Measurements from ENCODE around the gene CATSPERD. TPM values are rescaled to one million over a fixed set of nuclear protein-coding genes. Genes with fewer than 3 reads are reported as not detected.
A peak's percentile ranks its signal among the peaks of the same experiment; 100 is the strongest.

CATSPERD gene
- total RNA-seq, 1 donor from 2014 or later = not detected

DNA sequence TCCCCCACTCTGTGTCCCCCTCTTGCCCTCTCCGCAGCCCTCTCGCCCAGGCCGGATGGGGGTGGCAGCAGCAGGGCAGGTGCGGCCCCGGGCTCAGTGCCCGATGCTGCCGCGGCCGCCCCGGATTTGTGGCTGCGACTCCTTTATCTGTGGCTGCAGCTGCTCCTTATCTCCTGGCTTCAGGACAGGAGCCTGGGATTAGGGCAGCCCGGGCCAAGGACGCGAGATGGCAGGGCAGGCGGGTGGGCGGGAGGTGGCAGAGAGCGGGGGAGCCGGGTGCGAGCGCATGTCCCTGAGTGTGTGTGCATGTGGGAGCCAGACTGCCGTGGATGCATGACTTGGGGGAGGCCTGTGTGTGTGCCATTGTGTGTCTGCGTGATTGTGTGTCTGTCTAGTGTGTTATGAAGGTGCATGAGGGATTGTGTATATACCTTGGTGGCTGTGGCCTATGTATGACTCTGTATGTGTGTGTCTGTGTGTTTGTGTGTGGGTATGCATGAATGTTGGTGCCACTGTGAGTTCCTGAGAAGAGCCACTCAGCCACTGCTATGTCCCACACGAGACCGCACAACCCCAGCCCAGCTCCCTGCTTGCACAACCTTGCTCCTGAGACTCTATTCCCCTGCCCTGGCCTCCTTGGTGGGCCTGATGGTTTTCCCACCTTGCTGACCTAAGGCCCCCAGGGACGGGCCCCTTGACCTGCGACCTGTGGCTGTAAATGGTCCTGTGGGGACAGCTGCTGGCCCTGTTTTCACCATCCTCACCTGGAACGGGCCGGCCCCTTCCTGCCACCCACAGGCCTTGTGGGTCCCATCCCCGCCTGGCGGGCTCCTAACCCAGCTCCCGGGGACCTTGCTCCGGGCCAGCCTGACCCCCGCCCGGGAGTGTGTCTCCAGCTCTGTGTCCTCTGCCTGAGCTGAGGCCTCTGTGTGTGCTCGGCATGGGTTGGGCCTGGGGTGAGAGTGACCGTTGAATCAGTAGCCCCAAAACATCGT is 79.1 kb downstream of the CATSPERD start:
- intact Hi-C loops (cut with micrococcal nuclease) = no loop called here
- ATAC-seq (peak; percentile 70), DNase-seq (peak; percentile 71)

DNA sequence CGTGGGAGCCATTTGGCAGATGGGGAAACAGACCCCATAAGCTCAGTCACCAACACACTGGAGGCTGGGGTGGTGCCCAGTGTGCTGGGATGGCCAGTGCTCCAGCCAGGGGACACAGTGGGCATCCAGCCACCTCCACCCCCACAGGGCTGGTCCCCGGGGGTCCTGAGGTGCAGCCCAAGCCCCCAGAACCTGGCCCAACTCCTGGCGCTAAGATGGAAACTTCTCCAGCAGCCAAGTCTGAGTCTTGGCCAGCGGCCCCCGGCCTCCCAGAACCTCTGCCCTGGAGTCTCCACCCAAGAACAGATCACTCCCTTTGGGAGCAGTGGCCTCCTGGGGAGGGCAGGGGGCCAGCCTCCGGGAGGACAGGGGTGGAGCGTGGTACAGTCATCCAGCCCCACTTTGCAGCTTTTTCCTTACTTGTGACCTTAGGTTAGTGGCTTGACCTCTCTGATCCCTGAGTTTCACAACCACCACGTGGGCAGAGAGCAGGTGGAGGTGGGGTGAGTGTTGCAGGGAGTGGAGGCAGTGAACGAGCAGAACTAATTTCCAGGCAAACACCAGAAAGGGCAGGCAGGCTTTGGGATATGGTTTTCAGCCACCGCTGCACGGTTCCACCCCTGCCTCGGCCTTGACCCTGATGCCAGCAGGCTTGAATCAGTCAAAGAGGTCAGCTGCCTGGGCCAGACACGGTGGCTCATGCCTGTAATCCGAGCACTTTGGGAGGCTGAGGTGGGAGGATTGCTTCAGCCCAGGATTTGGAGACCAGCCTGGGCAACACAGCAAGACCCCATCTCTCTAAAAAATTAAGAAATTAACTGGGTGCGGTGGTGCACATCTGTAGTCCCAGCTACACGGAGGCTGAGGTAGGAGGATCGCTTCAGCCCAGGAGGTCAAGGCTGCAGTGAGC is 80.2 kb downstream of the CATSPERD start:
- ATAC-seq (no peak), DNase-seq (no peak)
- intact Hi-C loops (cut with micrococcal nuclease) = no loop called here

DNA sequence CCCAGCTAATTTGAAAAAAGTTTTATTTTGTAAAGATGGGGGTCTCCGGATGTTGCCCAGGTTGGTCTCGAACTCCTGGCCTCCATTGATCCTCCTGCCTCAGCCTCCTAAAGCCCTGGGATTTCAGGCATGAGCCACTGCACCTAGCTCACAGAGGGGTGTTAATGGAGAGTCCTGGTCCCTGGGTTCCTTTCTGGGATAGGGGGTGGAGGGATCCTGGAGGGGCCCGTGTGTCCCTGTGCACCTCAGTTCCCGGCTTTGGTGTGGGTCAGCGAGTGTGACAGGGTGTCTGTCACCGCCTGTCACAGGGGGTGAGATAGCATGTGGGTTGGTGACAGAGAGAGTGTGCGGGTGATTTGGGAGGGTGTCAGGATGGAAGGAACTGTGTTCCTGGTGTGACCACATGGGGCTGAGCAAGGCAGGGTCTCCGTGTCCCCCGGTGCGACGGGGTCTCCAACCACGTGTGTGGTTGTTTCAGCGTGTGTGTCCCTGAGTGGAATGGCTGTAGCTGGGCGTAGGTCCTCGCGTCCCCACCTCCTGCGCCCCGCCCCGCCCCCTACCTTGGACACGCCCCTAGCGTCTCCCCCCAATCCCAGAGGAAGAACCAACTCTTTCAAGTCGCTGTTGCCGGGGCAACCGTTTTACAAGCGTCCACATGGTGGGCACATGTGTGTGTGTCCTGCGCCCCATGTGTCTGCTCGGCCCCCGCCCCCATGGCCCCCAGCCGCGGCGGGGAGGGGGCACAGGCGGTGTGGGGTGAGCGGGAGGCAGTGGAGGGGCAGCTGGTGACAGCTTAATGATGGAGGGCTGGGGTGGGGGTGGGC is 81.6 kb downstream of the CATSPERD start:
- intact Hi-C loops (cut with micrococcal nuclease) = no loop called here
- ATAC-seq (no peak), DNase-seq (no peak)

DNA sequence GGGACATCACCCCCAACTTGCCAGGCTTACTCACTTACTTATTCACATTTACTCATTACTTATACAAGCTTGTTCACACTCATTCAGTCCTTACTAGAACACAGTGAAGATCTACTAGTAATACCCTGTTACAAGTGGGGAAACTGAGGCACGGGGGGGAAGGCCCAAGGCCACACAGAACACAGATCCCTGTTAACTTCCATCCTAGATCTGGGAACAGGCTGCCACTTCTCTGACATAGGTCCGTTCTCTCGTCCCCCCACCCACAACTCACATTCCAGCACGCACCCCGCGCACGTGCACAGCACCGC is 83.0 kb downstream of the CATSPERD start:
- DNase-seq (no peak), ATAC-seq (no peak)
- intact Hi-C loops (cut with micrococcal nuclease) = no loop called here

DNA sequence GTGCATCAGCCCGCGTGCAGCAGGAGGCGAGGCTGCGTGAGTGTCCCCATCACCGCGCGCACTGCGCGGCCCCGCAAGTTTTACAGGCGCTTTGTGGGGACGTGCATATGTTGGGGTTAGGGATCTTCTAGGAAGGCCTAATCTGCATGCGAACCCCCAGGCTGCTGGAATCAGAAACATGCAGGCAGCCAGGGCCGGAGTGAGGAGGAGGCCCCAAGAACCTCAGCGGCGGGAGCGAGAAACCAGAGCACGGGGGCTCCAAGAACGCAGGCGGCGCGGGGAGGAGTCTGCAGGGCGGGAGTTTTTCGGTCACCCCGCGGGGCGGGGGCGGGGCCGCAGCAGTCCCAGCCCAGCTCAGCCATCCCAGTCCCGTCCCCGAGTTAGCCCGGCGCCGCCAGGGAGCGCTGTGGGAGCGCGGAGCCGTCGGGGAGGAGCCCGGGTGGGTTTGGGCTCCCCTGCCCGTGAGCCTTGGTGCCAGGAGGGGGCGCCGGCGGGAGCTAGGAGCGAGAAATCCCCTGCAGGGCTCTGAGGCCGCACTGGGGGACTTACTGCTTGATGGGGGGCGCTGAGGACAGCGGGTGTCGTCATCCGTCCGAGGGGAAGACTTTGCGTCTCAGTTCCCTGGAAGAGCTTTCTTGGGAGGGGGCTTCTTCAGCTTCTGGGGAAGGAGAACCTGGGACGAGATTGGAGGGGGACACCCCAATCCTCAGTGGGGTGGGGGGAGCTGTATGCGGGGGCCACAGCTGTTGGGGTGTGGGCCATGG is 83.5 kb downstream of the CATSPERD start:
- DNase-seq = peak; percentile 91
- peak; percentile 86 for ATAC-seq
- intact Hi-C loops (cut with micrococcal nuclease) = no loop called here

DNA sequence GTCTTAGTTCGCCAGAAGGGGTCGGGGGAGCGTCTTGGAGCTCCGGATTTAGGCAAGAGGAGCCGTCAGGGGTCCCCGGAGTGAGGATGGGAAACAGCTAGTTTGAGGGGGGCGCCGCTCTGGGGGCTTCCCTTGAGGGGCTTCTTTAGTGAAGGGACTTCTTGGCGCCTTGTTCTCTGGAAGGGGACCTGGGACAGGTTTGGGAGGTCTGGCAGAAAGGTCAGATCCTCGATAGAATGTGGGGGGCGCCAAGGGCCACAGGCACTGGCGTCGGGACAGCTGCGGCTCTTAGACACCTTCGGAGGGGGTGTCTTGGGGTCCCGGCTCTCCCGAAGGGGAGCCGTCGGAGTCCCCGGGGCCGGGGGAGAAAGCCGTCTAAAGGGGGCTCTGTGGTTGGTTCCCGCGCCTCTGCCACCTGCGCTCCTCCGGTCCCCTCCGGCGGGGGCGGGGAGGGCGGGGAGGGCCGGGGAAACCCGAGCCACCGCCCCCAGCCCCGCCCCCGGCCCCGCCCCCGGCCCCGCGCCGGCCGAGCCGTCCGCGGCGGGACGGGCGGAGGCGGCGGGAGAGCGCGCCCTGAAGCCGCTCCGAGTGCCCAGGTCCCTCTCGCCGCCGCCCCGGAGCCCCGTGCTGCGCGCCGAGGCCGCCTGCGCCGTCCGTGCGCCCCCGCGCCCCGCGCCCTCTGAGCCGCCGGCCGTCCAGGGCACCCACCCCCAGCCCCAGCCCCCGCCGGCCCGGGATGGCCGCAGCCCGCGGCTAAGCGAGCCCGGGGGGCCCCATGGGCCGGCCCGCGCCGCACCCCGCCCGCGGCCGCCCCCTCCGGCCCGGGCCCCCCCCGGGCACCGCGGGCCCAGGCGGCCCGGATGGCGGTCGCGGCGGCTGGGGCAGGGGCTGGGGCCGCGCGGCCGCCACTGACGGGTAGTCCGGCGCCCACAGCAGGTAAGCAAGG is 84.4 kb downstream of the CATSPERD start, which contains the start of gene NRTN:
TSS of gene NRTN (plus strand) at position 552 of the 946 bp plus-strand sequence. CDS start 19,099 bp downstream, outside the sequence.
- intact Hi-C loops (cut with micrococcal nuclease) = no loop called here
- DNase-seq = no peak
- ATAC-seq = peak; percentile 67

DNA sequence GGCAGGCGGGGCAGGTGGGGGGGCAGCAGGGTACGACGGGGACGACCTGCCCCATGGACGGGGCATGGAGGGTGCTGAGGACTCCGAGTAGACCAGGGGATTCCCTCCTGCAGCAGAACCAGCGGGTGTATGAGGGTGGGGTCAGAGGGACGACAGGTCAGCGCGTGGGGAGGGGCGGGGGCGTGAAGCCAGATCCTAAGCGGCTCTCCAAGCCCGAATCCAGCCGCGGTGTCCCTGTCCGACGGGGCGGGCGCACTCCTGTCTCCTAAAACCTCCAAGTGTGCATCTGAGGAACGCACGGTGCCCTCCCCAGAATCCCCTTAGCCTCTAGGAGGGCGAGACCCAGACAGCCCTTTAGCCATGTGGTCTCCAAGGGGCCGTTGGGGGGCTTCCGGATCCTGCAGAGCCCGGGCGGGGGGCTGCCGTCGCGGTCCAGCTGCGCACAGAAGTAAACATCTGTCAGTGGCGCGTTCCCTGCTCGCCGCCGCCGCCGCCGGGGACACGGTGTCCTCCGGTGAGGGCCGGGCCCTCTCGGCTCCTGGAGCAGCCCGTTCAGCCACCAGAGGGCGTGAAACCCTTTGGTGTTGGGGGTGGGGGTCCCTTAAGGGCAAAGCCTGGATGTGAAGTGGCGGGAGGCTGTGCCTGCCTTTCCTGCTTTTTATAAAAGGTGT is 85.2 kb downstream of the CATSPERD start:
- peak; percentile 74 for ATAC-seq
- intact Hi-C loops (cut with micrococcal nuclease) = no loop called here
- DNase-seq = peak; percentile 84

DNA sequence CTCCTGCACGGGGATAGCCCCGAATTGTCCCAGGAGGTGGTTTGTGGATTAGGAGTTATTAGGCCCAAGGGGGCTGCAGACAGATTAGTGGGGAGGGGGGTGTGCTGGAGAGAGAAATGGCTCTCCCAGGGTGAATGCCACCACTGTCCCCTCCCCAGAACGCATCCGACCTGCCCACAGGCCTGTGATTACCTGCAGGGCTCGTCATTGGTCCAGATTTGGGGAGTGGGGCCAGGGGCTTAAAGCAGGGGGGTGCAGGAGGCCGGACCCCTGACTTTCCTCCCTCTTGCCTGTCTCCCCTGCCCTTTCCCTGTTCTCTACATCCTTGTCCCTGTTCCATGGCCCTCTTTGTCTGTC is 85.7 kb downstream of the CATSPERD start:
- no peak for DNase-seq
- ATAC-seq = no peak
- intact Hi-C loops (cut with micrococcal nuclease) = no loop called here

DNA sequence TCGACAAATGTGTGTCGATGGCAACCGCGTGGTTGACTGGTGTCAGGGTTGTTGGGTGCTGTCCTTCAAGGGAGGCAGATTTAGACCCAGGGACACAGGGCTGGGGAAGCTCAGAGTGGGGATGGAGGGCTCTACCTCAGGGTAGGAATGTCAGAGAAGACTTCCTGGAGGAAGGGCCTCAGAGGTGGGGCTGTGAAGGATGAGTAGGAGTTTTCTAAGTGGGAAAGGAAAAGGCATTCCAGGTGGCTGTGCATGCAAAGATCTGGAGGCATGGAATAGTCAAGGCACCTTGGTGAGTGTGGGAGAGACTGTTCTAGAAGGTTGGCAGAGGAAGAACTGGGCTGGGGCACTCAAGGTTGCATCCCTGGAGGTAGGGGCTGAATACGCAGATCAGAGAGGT is 86.5 kb downstream of the CATSPERD start:
- DNase-seq (no peak), ATAC-seq (no peak)
- intact Hi-C loops (cut with micrococcal nuclease) = no loop called here

DNA sequence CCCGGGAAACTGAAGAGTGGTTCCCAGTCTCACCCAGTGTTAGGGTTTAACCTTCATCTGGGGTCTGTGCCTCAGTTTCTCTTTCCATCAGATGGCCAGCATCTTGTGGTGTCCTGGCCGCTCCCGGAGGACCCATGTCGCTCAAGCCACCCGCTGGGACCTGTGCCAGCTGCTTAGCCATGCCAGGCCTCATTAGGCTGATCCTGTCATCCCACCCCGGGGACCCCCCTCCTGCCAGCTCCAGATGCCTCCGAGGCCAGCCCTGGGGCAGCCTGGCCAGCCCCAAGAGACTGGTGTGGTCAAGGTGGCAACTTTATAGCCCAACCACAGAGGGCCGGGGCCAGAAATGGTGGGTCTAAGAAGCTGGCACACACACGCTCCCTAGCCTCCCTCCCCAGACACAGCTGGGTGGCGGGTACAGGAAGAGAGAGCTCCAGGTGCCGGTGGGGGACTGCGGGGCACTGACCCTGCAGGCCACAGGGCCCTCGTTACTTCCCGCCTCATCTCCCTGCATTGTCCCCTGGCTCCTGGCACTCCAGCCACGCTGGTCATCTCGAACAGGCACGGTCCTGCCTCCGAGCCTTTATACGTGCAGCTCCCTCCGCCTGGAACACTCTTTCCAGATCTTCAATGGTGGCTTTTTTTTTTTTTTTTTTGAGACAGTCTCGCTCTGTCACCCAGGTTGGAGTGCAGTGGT is 87.8 kb downstream of the CATSPERD start:
- intact Hi-C loops (cut with micrococcal nuclease) = no loop called here
- ATAC-seq (no peak), DNase-seq (no peak)

DNA sequence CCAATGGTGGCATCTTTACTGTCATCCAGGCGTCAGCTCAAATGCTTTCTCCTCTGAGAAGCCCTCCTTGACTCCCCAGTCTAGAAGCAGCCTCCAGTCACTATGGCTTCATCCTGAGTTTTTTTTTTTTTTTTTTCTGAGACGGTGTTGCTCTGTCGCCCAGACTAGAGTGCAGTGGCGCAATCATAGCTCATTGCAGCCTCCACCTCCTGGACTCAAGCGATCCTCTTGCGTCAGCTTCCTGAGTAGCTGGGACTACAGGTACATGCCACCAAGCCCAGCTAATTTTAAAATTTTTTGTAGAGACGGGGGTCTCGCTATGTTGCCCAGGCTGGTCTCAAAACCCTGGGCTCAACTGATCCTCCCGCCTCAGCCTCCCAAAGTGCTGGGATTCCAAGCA is 88.6 kb downstream of the CATSPERD start:
- intact Hi-C loops (cut with micrococcal nuclease) = no loop called here
- DNase-seq (no peak), ATAC-seq (no peak)

DNA sequence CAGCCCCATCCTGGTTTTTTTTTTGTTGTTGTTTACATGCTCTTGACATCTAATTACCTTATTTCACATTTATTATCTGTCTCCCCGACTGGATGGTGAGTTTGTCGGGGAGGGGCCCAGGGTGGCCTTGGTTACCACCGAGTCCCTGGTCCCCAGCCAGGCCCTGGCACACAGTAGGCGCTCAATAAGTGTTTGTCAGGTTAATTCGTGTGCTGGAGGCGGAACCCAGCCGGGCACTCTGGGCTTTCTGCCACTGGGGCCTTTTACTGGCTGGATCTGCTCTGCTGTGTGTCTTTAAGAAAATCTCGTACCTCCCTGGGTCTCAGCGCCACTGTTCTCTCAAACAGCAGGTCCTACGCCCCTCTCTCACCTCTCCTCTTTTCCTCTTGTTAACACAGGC is 89.0 kb downstream of the CATSPERD start:
- intact Hi-C loops (cut with micrococcal nuclease) = no loop called here
- DNase-seq (no peak), ATAC-seq (no peak)

DNA sequence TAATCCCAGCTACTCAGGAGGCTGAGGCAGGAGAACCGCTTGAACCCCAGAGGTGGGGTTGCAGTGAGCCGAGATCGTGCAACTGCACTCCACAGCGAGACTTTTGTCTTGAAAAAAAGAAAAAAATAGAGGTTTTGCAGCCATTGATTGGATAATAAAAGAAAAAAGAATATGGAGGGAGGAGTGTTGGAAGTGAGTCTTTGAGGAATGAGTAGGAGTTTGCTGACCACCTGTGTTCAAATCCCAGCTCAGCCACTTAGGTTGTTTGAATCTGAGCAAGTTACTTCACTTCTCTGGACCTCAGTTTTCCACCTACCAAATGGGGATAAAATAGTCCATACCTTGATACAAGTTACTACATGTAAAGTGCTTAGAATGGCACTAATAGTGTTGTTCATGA is 90.7 kb downstream of the CATSPERD start:
- no peak for ATAC-seq
- DNase-seq = no peak
- intact Hi-C loops (cut with micrococcal nuclease) = no loop called here

DNA sequence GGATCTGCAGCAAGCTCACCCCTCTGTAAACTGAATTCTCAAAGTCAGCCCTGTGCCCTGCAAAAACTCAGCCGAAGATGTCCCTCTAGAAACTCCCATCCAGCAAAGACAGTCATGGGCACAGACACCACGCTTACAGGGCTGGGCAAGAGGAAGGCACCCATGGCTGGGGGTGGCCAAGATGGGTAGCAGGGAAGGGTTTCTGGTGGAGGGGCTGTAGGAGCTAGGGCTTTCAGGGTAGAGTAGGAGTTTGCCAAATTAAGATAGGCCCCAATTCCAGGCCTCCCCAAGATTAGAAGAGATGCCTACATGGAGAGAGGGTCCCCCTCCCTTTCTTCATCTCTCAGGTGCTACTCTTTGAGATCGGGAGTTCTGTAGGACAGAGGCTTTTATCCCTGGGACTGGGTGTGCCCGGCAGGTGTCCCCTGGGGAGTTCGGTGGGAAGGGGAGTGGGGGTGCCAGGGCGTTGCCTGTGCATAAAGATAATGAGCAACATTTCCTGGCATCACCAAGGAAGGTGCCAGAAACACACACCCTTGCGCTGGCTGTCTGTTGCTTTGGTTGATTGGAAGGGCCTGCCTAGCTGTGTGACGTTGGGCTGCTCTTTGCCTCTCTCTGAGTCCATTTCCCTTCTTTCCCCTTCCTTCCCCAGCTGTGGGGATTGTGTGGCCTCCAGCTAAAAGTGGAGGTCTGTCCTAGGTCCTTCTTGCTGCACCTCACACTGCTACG is 93.8 kb downstream of the CATSPERD start:
- intact Hi-C loops (cut with micrococcal nuclease) = no loop called here
- ATAC-seq (no peak), DNase-seq (no peak)

DNA sequence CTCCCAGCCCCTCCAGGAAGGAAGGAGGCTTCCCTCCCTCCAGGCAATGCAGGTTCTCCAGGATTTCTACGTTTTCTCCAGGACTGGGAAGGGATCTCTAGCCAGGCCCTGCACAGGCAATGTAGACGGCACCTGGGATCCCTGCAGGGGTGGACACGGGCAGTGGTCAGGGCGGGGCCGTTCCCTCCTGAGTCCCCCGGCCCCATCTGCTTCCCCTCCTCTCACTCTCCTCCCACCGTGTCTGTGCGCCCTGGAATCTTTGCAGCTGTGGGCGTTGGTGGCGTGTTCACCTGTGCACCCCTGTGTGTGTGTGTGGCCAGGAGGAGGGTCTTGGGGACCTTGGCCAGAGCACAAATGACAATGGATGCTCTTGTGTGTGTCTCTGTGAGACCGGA is 94.4 kb downstream of the CATSPERD start:
- intact Hi-C loops (cut with micrococcal nuclease) = no loop called here
- ATAC-seq (no peak), DNase-seq (no peak)

DNA sequence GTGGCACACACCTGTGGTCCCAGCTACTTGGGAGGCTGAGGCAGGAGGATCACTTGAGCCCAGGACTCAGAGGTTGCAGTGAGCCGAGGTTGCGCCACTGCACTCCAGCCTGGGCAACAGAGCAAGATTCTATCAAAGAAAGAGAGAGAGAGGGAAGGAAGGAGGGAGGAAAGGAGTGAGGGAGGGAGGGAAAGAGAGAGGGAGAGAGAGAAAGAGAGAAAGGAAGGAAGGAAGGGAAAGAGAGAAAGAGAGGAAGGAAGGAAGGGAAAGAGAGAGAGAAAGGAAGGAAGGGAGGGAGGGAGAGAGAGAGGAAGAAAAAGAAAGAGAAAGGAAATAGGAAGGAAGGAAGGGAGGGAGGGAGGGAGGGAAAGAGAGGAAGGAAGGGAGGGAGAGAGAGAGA is 96.8 kb downstream of the CATSPERD start:
- ATAC-seq (no peak), DNase-seq (no peak)
- intact Hi-C loops (cut with micrococcal nuclease) = no loop called here

All from left ventricle myocardium superior (tissue), 1 donor.